ENCODE data around the gene CFHR3. TPM values are rescaled to one million over a fixed set of nuclear protein-coding genes. Genes with fewer than 3 reads are reported as not detected.

The CFHR3 gene
- total RNA-seq (2014; rRNA removed; shearing (Covaris generic)) = 0.19 and 0.93 TPM in 2 replicates

GRCh38 chr1:196774603-196775002 lies at the start of gene CFHR3:
TSS of gene CFHR3 (plus strand) at chr1:196774840. CDS start at chr1:196774887, 47 bp downstream.

DNA sequence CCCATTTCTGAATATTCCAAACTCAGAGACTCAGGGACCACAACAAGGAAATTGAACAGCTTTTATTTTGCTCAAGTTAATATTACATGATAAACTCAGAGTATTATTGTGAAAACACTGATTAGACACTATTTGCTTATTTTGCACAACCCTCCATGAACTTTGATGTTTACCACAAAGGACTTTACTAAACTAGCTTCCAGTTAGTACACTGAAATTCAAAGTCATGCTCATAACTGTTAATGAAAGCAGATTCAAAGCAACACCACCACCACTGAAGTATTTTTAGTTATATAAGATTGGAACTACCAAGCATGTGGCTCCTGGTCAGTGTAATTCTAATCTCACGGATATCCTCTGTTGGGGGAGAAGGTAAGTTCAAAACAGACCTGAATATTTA lies 44.9 kb downstream of the CFHR3 start, which contains the start of gene CFHR1:
Gene CFHR1 (plus strand): TSS at position 201 of the 400 bp plus-strand sequence. CDS start 114 bp downstream, at position 315.

Other genes starting within 250 kb of the CFHR3 start
- gene KCNT2, start 166.4 kb upstream of the CFHR3 start, total RNA-seq (2014; rRNA removed; shearing (Covaris generic)) = 6.0 TPM in 2 replicates
- 2.4 and 2.8 TPM in 2 replicates for gene CFH, start 122.8 kb upstream of the CFHR3 start, total RNA-seq (2014; rRNA removed; shearing (Covaris generic))
- 0.58 and 1.1 TPM in 2 replicates for gene CFHR1, start 44.9 kb downstream of the CFHR3 start, total RNA-seq (2014; rRNA removed; shearing (Covaris generic))
- not detected in 2 replicates for gene CFHR4, start 113.2 kb downstream of the CFHR3 start, total RNA-seq (2014; rRNA removed; shearing (Covaris generic))
- not detected in 2 replicates for gene CFHR2, start 168.9 kb downstream of the CFHR3 start, total RNA-seq (2014; rRNA removed; shearing (Covaris generic))
- not detected in 2 replicates for gene CFHR5, start 202.7 kb downstream of the CFHR3 start, total RNA-seq (2014; rRNA removed; shearing (Covaris generic))